T-helper 1 cell treated with Interleukin-12 subunit alpha and Interleukin-12 subunit beta and Interleukin-4 antibody, amounts not matched to agents 30 μg/mL and 1 μg/mL, for 36 hours (primary cell): ENCODE data around the gene CAPN9.
"Not testable (repeated sequence)": the region's sequence is repeated elsewhere in the genome, so short reads cannot be mapped to it uniquely, and the experiment has no call there.

Experiments used
- H3K27ac Mint-ChIP-seq: one replicate; pipeline ENCODE4 v1.8.0; 2021; ENCODE audit warnings: mild to moderate bottlenecking, mixed read lengths
- H3K27me3 Mint-ChIP-seq: one replicate; pipeline ENCODE4 v1.8.0; 2021; ENCODE audit warnings: low read depth, mixed read lengths
- H3K36me3 Mint-ChIP-seq: one replicate; pipeline ENCODE4 v1.8.0; 2021; ENCODE audit warnings: low read depth, mixed read lengths
- H3K4me1 Mint-ChIP-seq: one replicate; pipeline ENCODE4 v1.8.0; 2021; ENCODE audit warnings: low read depth, mixed read lengths
- H3K4me3 Mint-ChIP-seq: one replicate; pipeline ENCODE4 v1.8.0; 2021; ENCODE audit warnings: mild to moderate bottlenecking, moderate library complexity, mixed read lengths
- H3K9me3 Mint-ChIP-seq: one replicate; pipeline ENCODE4 v1.8.0; 2021; ENCODE audit warnings: mixed read lengths

Gene CAPN9

GRCh38 chr1:230717251-230717650 is 29.9 kb upstream of the CAPN9 start:
- peaks cover 6% of the 10 kb centered on the region for H3K9me3 Mint-ChIP-seq
- no peak overlapping the region for H3K4me3 Mint-ChIP-seq
- no peak overlapping the region for H3K27ac Mint-ChIP-seq
- no peaks in the 10 kb centered on the region for H3K4me1 Mint-ChIP-seq
- H3K36me3 Mint-ChIP-seq, result no peaks in the 10 kb centered on the region
- peaks cover 10% of the 10 kb centered on the region for H3K27me3 Mint-ChIP-seq

GRCh38 chr1:230721849-230722522 is 25.2 kb upstream of the CAPN9 start:
- not testable (repeated sequence) for H3K27me3 Mint-ChIP-seq, H3K27ac Mint-ChIP-seq, H3K36me3 Mint-ChIP-seq, H3K9me3 Mint-ChIP-seq, H3K4me1 Mint-ChIP-seq, H3K4me3 Mint-ChIP-seq

GRCh38 chr1:230725256-230726012 is 21.8 kb upstream of the CAPN9 start:
- Mint-ChIP-seq H3K27ac (no peak overlapping the region), H3K4me3 (no peak overlapping the region), H3K4me1 (no peaks in the 10 kb centered on the region), H3K27me3 (peaks cover 11% of the 10 kb centered on the region), H3K36me3 (no peaks in the 10 kb centered on the region), H3K9me3 (peaks cover 6% of the 10 kb centered on the region)

- Mint-ChIP-seq H3K9me3 (no peaks in the 10 kb centered on the region), H3K4me3 (no peak overlapping the region), H3K27me3 (peaks cover 11% of the 10 kb centered on the region), H3K4me1 (no peaks in the 10 kb centered on the region), H3K36me3 (no peaks in the 10 kb centered on the region), H3K27ac (no peak overlapping the region)
Observed at GRCh38 chr1:230728710-230729392, 18.3 kb upstream of the CAPN9 start.

GRCh38 chr1:230730977-230731376 is 16.2 kb upstream of the CAPN9 start:
- H3K4me1 Mint-ChIP-seq, result no peaks in the 10 kb centered on the region
- H3K27ac Mint-ChIP-seq, result no peak overlapping the region
- H3K27me3 Mint-ChIP-seq, result peaks cover 8% of the 10 kb centered on the region
- no peaks in the 10 kb centered on the region for H3K36me3 Mint-ChIP-seq
- H3K9me3 Mint-ChIP-seq, result no peaks in the 10 kb centered on the region
- no peak overlapping the region for H3K4me3 Mint-ChIP-seq

- Mint-ChIP-seq H3K36me3 (no peaks in the 10 kb centered on the region), H3K4me3 (no peak overlapping the region), H3K27me3 (no peaks in the 10 kb centered on the region), H3K27ac (no peak overlapping the region), H3K9me3 (no peaks in the 10 kb centered on the region), H3K4me1 (no peaks in the 10 kb centered on the region)
Observed at GRCh38 chr1:230735447-230735846, 11.7 kb upstream of the CAPN9 start.

GRCh38 chr1:230737622-230738262 is 9.4 kb upstream of the CAPN9 start:
- H3K9me3 Mint-ChIP-seq, result no peaks in the 10 kb centered on the region
- no peak overlapping the region for H3K4me3 Mint-ChIP-seq
- H3K27me3 Mint-ChIP-seq, result no peaks in the 10 kb centered on the region

GRCh38 chr1:230739564-230740290 is 7.5 kb upstream of the CAPN9 start:
- H3K4me3 Mint-ChIP-seq, result no peak overlapping the region
- H3K27ac Mint-ChIP-seq, result no peak overlapping the region
- no peaks in the 10 kb centered on the region for H3K9me3 Mint-ChIP-seq
- no peaks in the 10 kb centered on the region for H3K4me1 Mint-ChIP-seq
- H3K36me3 Mint-ChIP-seq, result no peaks in the 10 kb centered on the region
- H3K27me3 Mint-ChIP-seq, result no peaks in the 10 kb centered on the region

More at GRCh38 chr1:230737622-230738262, 9.4 kb upstream of the CAPN9 start:
- H3K36me3 Mint-ChIP-seq, result no peaks in the 10 kb centered on the region
- no peaks in the 10 kb centered on the region for H3K4me1 Mint-ChIP-seq
- H3K27ac Mint-ChIP-seq, result no peak overlapping the region

GRCh38 chr1:230743899-230744298 is 3.3 kb upstream of the CAPN9 start:
- Mint-ChIP-seq H3K4me1 (no peaks in the 10 kb centered on the region), H3K9me3 (no peaks in the 10 kb centered on the region), H3K27me3 (no peaks in the 10 kb centered on the region), H3K4me3 (no peak overlapping the region), H3K27ac (no peak overlapping the region), H3K36me3 (no peaks in the 10 kb centered on the region)

- no peaks in the 10 kb centered on the region for H3K9me3 Mint-ChIP-seq
- H3K4me1 Mint-ChIP-seq, result no peaks in the 10 kb centered on the region
- H3K27ac Mint-ChIP-seq, result no peak overlapping the region
- no peaks in the 10 kb centered on the region for H3K27me3 Mint-ChIP-seq
- H3K36me3 Mint-ChIP-seq, result no peaks in the 10 kb centered on the region
- no peak overlapping the region for H3K4me3 Mint-ChIP-seq
Observed at GRCh38 chr1:230744382-230744781, 2.8 kb upstream of the CAPN9 start.

- H3K9me3 Mint-ChIP-seq, result no peaks in the 10 kb centered on the region
- no peaks in the 10 kb centered on the region for H3K27me3 Mint-ChIP-seq
- no peaks in the 10 kb centered on the region for H3K4me1 Mint-ChIP-seq
- no peak overlapping the region for H3K4me3 Mint-ChIP-seq
- no peak overlapping the region for H3K27ac Mint-ChIP-seq
- H3K36me3 Mint-ChIP-seq, result no peaks in the 10 kb centered on the region
Observed at GRCh38 chr1:230745071-230745470, 2.1 kb upstream of the CAPN9 start.

GRCh38 chr1:230746617-230747016 is 571 bp upstream of the CAPN9 start:
- Mint-ChIP-seq H3K4me3 (no peak overlapping the region), H3K9me3 (no peaks in the 10 kb centered on the region), H3K27me3 (no peaks in the 10 kb centered on the region), H3K36me3 (no peaks in the 10 kb centered on the region), H3K27ac (no peak overlapping the region), H3K4me1 (no peaks in the 10 kb centered on the region)

GRCh38 chr1:230747890-230748800 is 957 bp downstream of the CAPN9 start:
- Mint-ChIP-seq H3K9me3 (no peaks in the 10 kb centered on the region), H3K27me3 (no peaks in the 10 kb centered on the region), H3K36me3 (no peaks in the 10 kb centered on the region), H3K4me1 (peaks cover 2% of the 10 kb centered on the region), H3K27ac (no peak overlapping the region), H3K4me3 (no peak overlapping the region)
